Activated CD4-positive, alpha-beta T cell treated with anti-CD3 and anti-CD28 coated beads for 24 hours (primary cell): ENCODE data around the gene RESF1.
"Not testable (repeated sequence)": the region's sequence is repeated elsewhere in the genome, so short reads cannot be mapped to it uniquely, and the experiment has no call there.

ENCODE experiments used
- DNase-seq, 2 donors: peaks; one replicate each; pipeline ENCODE4 v3.0.0-alpha.2; 2020; ENCODE audit warnings: low read depth in 2 of 2

RESF1 gene

GRCh38 chr12:31959161-31959700 lies at the start of gene RESF1:
Gene RESF1, plus strand, starts transcription at chr12:31959415. Its CDS starts 21,541 bp downstream, at chr12:31980956.
- DNase-seq: peak; percentile 70 to 72

- DNase-seq: no peak
Measured at GRCh38 chr12:31914927-31915326, 44.3 kb upstream of the RESF1 start.

DNA sequence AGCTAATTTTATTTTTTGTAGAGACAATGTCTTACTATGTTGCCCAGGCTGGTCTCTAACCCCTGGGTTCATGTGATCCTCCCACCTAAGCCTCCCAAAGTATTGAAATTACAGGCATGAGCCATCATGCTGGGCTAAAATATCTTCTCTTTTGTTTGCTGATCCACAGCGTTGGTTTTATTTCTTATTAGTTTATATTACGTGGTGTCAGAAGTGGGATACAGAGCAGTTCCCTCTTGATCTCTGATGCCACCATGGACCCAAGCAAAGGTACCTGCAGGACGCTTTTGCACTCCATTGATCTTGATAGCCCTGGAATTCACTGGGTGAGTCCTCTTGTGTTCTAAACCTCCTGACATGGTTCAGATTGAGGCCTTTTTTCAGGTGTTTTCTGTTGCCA lies 43.8 kb upstream of the RESF1 start:
- no peak for DNase-seq

DNA sequence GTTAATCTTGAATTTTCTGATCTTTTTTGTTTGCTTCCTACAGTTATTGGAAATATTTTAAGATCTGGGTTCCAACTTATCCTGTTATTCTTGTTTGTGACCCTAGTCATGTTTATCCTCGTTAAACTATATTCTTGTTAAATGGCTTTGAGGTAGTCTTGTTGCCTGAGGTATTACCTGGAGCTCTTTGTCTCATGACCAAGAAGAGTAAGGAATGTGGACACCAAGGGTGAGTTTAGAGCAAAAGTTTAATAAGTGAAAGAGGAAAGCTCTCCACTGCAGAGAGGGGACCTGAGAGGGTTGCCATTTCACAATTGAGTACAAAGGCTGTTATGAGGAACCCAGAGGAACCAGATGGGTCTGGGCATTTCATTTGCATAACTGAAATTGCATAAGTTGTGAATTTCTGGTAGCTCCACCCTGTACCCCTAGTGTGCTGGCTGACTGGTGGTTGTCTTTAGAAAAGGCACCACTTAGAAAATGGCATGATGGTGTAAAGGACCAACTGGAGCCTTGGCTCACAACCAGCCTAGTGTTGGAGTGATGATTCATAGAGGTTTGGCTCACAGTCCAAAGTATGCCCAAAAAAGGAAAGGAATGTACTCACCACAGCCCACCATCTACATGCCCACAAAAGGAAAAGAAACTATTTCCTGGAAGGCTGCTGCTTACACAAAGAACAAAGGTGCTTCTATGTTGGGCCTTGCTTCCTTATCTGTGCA lies 36.7 kb upstream of the RESF1 start:
- no peak for DNase-seq

DNA sequence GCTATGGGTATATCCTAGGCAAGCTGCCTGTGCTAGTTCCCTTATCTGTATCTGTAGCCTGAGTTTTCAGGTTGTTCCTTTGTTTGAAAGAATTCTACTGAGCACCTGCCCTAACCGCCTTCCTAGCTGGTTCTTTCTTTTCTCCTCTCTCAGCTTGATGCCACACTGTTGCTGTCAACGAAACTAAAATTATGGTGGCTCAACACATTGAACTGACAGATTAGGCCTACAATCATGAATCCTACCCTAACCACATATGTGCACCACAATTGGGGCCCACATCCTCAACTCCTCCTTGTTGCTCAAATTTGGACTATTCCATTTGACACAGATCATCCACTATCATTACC lies 36.2 kb upstream of the RESF1 start:
- DNase-seq: no peak

- peak in 1 of 2 donors; percentile 10 for DNase-seq
Measured at GRCh38 chr12:31928246-31929026, 30.8 kb upstream of the RESF1 start.

DNA sequence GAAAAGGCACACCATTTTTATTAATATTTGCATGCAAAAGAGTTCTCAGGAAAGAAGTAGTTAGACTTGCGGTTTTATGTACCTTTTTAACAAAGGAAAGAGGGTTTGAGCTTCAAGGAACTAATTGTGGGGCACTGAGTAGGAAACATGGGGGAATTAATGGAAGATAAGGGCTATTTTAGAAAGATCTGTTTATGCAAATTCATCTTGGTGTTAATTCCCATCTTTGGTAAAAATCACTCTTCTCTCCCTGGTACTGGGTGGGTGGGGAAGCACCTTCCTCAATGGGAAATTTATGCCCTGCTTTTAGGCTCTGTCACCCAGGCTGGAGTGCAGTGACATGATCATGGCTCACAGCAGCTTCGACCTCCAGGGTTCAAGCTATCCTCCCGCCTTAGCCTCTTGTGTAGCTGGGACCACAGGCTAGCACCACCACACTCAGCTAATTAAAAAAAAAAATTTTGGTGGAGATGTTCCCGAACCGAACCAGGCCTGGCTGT lies 30.1 kb upstream of the RESF1 start:
- DNase-seq: peak; percentile 7 to 15

- DNase-seq: no peak
Measured at GRCh38 chr12:31931796-31932715, 27.2 kb upstream of the RESF1 start.

- no peak for DNase-seq
Measured at GRCh38 chr12:31944299-31944698, 14.9 kb upstream of the RESF1 start.

GRCh38 chr12:31947971-31948370 lies 11.2 kb upstream of the RESF1 start:
- DNase-seq: no peak

DNA sequence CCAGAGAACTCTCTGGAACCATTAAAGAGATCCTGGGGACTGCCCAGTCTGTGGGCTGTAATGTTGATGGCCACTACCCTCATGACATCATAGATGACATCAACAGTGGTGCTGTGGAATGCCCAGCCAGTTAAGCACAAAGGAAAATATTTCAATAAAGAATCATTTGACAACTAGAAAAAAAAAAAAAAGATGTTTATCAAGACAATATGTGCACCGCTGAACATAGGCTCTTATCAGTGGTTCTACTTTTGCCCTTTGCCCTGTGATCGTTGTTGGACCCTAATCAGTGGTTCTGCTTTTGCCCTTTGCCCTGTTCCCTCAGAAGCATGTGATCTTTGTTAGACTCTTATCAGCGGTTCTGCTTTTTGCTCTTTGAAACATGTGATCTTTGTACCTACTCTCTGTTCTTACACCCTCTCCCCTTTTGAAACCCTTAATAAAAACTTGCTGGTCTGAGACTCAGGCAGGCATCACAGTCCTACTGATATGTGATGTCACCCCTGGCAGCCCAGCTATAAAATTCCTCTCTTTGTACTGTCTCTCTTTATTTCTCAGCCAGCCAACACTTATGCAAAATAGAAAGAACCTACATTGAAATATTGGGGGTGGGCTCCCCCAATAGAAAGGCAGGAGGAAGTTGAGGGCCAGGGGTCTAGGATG lies 10.4 kb upstream of the RESF1 start:
- DNase-seq: not testable (repeated sequence)

DNA sequence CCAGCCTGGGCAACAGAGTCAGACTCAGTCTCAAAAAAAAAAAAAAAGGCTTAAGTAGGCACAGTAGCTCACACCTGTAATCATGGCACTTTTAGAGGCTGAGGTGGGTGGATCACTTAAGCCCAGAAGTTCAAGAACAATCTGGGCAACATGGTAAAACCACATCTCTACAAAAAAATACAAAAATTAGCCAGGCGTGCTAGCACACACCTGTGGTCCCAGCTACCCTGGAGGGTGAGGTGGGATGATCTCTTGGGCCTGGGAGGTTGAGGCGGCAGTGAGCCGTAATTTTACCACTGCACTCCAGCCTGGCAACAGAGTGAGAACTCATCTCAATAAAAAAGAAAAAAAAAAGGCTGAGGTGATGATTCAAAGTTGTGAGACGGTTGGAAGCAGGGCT lies 9.1 kb upstream of the RESF1 start:
- no peak for DNase-seq

- DNase-seq: no peak
Measured at GRCh38 chr12:31950492-31950891, 8.7 kb upstream of the RESF1 start.

GRCh38 chr12:31951008-31951407 lies 8.2 kb upstream of the RESF1 start:
- DNase-seq: no peak

DNA sequence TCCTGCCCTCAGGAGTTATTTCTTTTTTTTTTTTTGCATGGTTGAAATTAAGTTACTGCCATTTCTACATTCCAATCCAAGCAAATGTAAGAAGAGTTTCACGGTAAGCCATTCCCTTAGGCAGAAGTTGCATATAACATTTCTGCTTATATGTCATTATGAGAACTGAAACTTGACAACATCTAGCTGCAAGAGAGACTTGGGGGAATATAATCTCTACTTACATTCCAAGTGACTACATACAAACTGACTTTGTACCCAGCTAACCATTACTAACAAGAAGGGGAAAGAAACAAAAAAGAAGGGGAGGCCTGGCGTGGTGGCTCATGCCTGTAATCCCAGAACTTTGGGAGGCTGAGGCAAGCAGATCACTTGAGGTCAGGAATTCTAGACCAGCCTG lies 7.3 kb upstream of the RESF1 start:
- no peak for DNase-seq

- DNase-seq: no peak
Measured at GRCh38 chr12:31952418-31952817, 6.8 kb upstream of the RESF1 start.

- DNase-seq: no peak
Measured at GRCh38 chr12:31954925-31955858, 4.0 kb upstream of the RESF1 start.

- DNase-seq: no peak
Measured at GRCh38 chr12:31958569-31959160, 550 bp upstream of the RESF1 start.

DNA sequence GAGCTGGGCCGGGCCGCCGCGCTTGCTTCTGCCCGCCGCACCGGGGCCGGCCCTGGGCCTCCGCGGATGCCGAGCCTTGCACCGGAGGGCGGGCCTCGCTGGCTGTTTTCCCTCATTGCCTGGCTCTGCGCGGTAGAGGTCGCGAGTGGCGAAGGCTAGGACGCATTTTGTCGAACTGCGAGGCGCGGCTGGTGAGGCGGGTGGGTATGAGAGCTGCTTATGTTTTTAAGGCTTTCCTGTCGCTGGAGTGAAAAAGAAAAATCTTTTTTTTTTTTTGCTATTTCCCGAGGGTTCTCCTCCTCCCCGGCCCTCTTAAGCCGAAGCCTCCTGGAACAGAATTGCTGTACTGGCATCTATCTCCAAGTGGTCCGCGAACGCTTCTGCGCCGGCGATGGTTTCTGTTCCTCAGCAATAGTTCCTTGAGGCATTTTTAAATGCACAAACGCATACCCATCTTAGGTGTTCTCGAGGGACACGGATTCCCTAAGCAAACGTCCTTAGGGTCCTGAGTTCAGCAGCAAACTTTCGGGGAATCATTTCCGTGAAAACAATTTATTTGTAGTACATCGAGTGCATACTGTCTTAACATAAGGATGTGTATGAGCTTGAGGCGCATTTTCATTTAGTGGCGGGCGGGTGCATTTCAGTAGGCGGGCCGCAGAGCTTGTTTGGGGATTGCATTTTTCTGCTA lies 631 bp downstream of the RESF1 start:
- peak; percentile 38 to 45 for DNase-seq
